ENCODE measurements around the gene TMC1. TPM values are rescaled to one million over a fixed set of nuclear protein-coding genes. Genes with fewer than 3 reads are reported as not detected.

The TMC1 gene
- total and polyA plus RNA-seq, 2 of the 8 experiments (the other 6 are each of a cell fraction or from before 2014, with no cell fraction given): 0.95 to 0.98 TPM

DNA sequence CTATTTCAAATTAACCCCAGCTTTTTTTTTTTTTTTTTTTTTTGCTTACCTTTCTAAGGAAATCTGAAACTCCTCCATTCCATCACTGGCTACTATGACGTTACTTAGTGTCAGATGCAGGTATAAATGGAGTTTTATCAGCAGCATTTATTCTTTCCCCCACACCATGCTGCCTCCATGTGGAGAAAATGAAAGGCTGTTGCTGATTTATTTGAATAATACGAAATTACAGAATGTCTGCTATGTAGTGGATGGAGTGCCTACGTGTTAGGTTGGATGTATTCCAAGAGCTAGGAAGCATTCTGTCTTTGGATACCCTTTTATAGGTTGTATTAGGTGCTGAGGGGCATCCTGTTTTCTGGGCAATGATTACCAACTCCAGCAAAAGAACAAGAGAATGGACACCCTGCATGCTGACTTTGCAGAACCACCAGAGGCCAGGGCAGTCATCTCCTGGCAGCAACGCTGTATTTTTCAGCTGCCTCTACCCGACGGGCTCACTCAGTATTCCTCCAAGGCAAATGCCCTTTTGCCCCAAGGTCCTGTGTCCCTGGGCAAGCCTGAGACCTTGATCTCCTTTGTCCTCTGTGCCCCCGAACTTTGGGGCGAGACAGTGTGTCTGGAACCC is 232.0 kb downstream of the TMC1 start (continued):
- TF ChIP-seq GABPA (IDR thresholded peaks at IDR 0.05; ENCODE audit: borderline replicate concordance, insufficient read depth, low read length) (no peak), ZNF274 (IDR thresholded peaks at IDR 0.05; ENCODE audit: borderline replicate concordance, extremely low read depth, low read length) (no peak)

Measured in H1 (cell line).